Ishikawa (cell line): ENCODE results near the gene CACNA1F.

Experiments used
- EP300 ChIP-seq: IDR thresholded peaks from 2 replicates; pipeline ENCODE4 v1.6.1; 2012; ENCODE audit warnings: borderline replicate concordance
- FOXM1 ChIP-seq: IDR thresholded peaks from 2 replicates; pipeline ENCODE4 v1.6.1; 2012; ENCODE audit warnings: low read depth, borderline replicate concordance
- YY1 ChIP-seq: IDR thresholded peaks from 2 replicates; pipeline ENCODE4 v1.6.1; 2012; ENCODE audit warnings: low read depth
- TF ChIP-seq, protein P1 (sequence below): IDR thresholded peaks from 2 replicates; pipeline ENCODE4 v1.6.1; 2012; ENCODE audit warnings: low read depth, mild to moderate bottlenecking
- TF ChIP-seq, protein P2 (sequence below): IDR thresholded peaks from 2 replicates; pipeline ENCODE4 v1.6.1; 2012

DNA sequence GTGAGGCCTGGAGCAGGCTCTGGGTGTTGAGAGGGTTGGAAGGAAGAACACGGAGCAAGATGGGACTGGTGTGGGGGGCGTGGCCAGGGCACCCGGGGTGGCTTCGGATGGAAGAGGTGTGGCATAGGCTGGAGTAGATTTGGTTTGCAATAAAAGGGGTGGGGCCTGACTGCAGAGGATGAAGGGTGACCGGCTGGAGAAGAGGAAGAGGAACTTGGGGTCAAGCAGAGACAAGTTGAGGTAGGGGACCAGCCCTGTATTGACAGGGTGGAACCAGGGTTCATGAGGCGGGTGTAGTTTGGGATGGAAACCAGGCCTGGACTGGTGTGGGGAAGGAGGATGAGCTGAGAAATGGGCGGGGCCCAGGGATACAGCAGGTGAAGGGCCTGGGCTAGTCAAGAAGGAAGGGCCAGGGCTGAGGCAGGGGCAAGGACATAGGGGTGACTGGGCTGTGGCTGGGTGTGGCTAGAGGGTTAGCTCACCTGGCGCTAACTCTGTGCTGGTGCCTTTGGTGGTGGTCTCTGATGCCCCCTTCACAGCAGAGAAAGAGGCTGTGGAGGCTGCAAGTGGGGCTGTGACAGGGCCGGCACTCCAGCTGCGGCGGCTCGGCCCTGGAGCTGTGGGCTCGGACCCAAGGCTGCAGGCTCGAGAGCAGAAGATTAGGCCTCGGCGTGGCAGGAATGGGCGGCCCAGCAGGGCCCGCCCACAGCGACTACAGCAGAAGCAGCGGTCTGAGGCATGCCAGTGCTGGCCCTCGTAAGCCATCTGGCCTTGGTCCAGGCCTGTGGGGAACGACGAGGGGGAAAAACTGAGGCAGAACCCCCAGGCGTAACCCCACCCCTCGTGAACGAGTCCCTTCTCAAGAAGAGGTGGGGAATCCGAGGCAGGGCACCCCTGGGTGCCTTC, 56.5 kb downstream of the CACNA1F start:
- TF ChIP-seq FOXM1 (no peak), EP300 (no peak), YY1 (no peak)
- TF ChIP-seq, protein P1, sequence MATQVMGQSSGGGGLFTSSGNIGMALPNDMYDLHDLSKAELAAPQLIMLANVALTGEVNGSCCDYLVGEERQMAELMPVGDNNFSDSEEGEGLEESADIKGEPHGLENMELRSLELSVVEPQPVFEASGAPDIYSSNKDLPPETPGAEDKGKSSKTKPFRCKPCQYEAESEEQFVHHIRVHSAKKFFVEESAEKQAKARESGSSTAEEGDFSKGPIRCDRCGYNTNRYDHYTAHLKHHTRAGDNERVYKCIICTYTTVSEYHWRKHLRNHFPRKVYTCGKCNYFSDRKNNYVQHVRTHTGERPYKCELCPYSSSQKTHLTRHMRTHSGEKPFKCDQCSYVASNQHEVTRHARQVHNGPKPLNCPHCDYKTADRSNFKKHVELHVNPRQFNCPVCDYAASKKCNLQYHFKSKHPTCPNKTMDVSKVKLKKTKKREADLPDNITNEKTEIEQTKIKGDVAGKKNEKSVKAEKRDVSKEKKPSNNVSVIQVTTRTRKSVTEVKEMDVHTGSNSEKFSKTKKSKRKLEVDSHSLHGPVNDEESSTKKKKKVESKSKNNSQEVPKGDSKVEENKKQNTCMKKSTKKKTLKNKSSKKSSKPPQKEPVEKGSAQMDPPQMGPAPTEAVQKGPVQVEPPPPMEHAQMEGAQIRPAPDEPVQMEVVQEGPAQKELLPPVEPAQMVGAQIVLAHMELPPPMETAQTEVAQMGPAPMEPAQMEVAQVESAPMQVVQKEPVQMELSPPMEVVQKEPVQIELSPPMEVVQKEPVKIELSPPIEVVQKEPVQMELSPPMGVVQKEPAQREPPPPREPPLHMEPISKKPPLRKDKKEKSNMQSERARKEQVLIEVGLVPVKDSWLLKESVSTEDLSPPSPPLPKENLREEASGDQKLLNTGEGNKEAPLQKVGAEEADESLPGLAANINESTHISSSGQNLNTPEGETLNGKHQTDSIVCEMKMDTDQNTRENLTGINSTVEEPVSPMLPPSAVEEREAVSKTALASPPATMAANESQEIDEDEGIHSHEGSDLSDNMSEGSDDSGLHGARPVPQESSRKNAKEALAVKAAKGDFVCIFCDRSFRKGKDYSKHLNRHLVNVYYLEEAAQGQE, result no peak
- TF ChIP-seq, protein P2, sequence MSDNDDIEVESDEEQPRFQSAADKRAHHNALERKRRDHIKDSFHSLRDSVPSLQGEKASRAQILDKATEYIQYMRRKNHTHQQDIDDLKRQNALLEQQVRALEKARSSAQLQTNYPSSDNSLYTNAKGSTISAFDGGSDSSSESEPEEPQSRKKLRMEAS, result no peak
